ENCODE measurements around the gene EHD1. TPM values are rescaled to one million over a fixed set of nuclear protein-coding genes. Genes with fewer than 3 reads are reported as not detected.

EHD1 gene
- total RNA-seq, 1 donor from 2014 or later: 86.8 TPM

DNA sequence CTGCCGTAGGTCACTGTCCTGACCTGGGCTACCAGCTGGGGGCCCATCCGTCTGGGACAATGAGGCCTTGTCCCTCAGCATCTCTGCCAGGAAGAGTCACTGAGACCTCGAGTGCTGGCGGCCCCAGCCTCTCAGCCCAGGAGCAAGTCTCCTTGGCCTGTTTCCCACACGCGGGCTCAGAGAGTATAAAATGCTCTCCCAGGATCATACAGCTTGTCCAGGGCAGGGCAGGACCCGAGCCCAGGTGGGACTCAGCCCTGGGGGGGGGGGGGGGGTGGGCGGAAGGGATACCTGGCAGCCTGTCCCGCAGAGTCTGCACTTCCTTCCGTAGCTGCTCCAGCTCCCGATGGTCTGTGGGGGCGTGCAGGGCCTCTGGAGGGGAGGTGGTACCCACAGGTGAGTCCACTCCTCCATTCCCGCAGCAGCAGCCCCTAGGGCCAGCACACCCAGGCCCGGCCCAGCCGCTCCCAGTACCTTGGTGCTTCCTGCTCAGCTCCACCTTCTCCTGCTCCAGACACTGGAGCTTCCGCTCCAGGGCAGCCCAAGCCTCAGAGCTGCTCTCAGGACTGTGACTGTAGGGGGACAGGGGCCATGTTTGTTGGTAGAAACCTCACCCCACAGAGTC, 41.9 kb downstream of the EHD1 start:
- Mint-ChIP-seq H3K27ac (no peak overlapping the region), H3K27me3 (ENCODE audit: low read depth) (no peaks in the 10 kb centered on the region), H3K9me3 (no peaks in the 10 kb centered on the region), H3K36me3 (no peaks in the 10 kb centered on the region), H3K4me3 (no peak overlapping the region), H3K4me1 (peaks cover under 1% of the 10 kb centered on the region)
- TF ChIP-seq, protein P1, sequence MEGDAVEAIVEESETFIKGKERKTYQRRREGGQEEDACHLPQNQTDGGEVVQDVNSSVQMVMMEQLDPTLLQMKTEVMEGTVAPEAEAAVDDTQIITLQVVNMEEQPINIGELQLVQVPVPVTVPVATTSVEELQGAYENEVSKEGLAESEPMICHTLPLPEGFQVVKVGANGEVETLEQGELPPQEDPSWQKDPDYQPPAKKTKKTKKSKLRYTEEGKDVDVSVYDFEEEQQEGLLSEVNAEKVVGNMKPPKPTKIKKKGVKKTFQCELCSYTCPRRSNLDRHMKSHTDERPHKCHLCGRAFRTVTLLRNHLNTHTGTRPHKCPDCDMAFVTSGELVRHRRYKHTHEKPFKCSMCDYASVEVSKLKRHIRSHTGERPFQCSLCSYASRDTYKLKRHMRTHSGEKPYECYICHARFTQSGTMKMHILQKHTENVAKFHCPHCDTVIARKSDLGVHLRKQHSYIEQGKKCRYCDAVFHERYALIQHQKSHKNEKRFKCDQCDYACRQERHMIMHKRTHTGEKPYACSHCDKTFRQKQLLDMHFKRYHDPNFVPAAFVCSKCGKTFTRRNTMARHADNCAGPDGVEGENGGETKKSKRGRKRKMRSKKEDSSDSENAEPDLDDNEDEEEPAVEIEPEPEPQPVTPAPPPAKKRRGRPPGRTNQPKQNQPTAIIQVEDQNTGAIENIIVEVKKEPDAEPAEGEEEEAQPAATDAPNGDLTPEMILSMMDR (IDR thresholded peaks at IDR 0.05; ENCODE audit: unreplicated experiment): no peak
- no peak for DNase-seq (ENCODE audit: low spot score in 2 of 2, unreplicated experiment in 2 of 2)

DNA sequence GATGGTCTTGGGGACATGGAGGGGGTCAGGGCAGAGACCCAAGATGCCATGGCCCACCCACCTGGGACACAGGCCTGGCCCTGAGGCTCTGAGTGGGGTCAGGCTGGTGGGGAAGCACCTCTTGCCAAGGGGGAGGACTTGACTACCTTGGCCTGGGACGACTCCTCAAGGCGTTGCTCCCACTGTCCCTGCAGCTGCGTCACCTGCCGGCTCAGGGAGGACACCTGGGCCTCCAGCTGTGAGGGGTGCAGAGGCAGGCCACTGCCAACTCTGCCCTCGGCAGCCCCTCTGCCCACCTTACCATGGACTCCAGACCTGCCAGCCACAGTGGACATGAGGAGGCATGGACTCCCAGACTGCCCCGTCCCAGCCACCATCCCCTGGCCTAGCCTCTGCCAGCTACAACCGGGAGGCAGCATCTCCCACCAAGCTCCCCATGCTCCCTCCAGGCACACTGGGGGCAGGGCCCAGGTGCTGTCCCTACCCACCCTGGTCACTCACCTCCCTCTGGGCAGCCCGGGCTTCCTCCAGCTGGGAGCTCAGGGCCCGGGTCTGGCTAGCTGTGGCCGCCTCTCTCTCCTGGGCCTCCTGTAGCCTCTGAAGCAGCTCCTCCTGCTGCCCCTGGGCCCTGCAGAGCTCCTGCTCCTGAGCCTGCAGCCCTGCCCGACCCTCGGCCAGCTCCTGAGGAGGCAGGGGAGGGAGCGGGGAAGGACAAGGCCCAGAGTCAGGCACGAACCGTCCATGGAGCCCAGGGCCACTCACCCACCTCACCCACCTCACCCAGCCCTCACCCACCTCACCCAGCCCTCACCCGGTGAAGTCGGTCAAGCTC, 42.6 kb downstream of the EHD1 start:
- Mint-ChIP-seq H3K27ac (no peak overlapping the region), H3K4me1 (no peaks in the 10 kb centered on the region), H3K27me3 (ENCODE audit: low read depth) (no peaks in the 10 kb centered on the region), H3K9me3 (no peaks in the 10 kb centered on the region), H3K36me3 (no peaks in the 10 kb centered on the region), H3K4me3 (no peak overlapping the region)
- TF ChIP-seq, protein P1 (IDR thresholded peaks at IDR 0.05; ENCODE audit: unreplicated experiment): no peak
- no peak for DNase-seq (ENCODE audit: low spot score in 2 of 2, unreplicated experiment in 2 of 2)

DNA sequence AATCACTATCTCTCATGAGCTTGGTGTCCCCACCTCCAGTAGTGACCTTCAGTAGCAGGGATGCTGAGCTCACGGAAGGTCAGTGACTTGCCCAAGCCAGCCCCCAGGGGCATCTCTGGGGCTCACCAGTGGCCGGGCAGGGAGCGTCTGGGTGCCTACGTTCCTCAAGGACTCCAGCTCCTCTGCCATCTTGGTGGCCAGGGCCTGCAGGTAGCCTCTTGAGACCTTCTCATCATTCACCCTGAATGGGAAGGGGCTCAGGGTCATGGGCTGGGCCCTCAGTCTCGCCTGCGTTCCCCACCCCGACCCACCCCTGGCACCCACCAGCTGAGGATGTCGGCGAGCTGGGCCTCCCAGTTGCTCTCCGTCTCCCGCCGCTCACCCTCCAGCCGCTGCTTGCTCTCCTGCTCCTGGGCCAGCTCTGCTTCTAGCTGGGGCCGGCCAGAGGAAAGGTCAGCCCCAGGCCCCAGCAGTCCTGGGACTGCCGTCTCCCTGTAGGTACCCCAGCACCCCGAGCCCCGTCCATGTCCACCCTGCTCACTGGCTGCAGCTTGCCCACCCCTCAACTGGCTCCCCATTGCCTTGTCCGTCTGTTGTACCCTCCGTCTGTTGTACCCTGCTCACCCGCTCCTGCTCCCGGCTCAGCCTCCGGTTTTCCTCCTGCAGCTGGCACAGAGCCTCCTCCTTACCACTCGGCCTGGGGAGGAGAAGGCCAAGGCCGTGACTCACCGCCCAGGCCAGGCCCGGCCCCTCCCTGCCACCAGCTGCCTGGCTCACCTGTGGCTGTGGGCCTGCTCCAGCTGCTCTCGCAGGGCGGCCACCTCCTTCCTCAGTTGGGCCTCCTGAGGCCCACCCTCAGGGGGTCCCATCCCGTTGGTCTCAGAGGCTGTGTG, 43.5 kb downstream of the EHD1 start:
- Mint-ChIP-seq H3K36me3 (no peaks in the 10 kb centered on the region), H3K4me1 (no peaks in the 10 kb centered on the region), H3K4me3 (no peak overlapping the region), H3K27me3 (ENCODE audit: low read depth) (no peaks in the 10 kb centered on the region), H3K9me3 (no peaks in the 10 kb centered on the region), H3K27ac (no peak overlapping the region)
- TF ChIP-seq, protein P1 (IDR thresholded peaks at IDR 0.05; ENCODE audit: unreplicated experiment): no peak
- no peak for DNase-seq (ENCODE audit: low spot score in 2 of 2, unreplicated experiment in 2 of 2)

DNA sequence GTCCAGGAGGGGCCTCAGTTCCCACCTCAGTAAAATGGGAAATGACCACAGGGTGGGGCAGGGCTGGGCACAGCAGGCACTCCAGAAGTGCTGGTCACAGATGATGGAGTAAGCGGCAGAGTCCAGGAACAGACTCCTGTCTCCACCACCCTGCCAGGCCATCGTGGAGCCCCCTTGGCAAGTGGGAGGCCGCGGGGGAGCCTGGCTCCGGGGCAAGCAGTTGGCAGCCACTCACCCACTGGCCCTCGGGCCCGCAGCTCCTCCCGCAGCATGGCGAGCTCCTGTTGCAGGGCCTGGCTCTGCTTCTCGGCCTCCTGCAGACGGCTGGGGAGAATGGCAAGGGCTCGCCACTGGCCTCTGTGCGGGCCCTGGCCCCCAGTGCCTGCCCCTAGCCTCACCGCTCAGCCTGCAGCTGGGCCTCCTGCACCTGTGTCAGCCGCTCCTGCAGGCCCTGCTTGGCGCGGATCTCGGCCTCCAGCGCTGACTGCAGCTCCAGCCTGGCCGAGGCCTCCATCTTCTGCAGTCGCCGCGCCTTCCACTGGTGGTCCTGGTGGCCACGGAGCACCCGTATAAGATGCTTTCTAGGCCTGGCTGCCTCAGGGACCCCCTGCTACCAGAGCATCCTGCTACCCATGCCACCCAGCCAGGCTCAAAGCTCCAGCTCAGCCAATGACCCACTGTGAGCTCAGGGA, 44.2 kb downstream of the EHD1 start:
- H3K27me3 Mint-ChIP-seq (ENCODE audit: low read depth): no peaks in the 10 kb centered on the region
- no peaks in the 10 kb centered on the region for H3K9me3 Mint-ChIP-seq
- no peak overlapping the region for H3K27ac Mint-ChIP-seq
- H3K36me3 Mint-ChIP-seq: no peaks in the 10 kb centered on the region
- TF ChIP-seq, protein P1 (IDR thresholded peaks at IDR 0.05; ENCODE audit: unreplicated experiment): no peak
- H3K4me3 Mint-ChIP-seq: no peak overlapping the region
- no peaks in the 10 kb centered on the region for H3K4me1 Mint-ChIP-seq
- no peak for DNase-seq (ENCODE audit: low spot score in 2 of 2, unreplicated experiment in 2 of 2)

DNA sequence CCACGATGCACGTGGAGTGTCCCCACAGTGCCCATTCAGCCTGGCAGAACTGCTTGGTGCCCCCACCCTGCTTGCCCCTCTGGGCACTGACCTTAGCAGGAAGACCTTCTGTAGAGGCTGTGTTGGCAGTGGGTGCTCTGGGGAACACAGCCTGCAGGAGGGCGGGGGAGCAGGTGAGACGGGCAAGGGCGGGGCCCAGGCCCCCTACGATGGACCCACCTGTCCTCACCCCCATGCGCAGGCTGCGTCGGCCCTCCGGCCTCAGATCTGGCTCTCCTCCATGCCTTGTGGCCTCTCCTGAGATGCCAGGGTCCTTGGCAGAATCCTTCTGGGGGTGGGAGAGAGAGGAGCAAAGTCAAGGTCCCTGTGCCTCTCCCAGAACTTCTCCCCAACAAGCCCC, 44.9 kb downstream of the EHD1 start:
- no peak overlapping the region for H3K27ac Mint-ChIP-seq
- TF ChIP-seq, protein P1 (IDR thresholded peaks at IDR 0.05; ENCODE audit: unreplicated experiment): no peak
- no peak overlapping the region for H3K4me3 Mint-ChIP-seq
- no peaks in the 10 kb centered on the region for H3K4me1 Mint-ChIP-seq
- DNase-seq (ENCODE audit: low spot score in 2 of 2, unreplicated experiment in 2 of 2): no peak
- no peaks in the 10 kb centered on the region for H3K27me3 Mint-ChIP-seq (ENCODE audit: low read depth)
- H3K36me3 Mint-ChIP-seq: no peaks in the 10 kb centered on the region
- H3K9me3 Mint-ChIP-seq: no peaks in the 10 kb centered on the region

All from mesothelial cell of epicardium (in vitro differentiated cells).